ENCODE data around the gene KIF16B. TPM values are rescaled to one million over a fixed set of nuclear protein-coding genes. Genes with fewer than 3 reads are reported as not detected.

Gene KIF16B
- total RNA-seq, 1 experiment from 2014 or later: 7.6 TPM

DNA sequence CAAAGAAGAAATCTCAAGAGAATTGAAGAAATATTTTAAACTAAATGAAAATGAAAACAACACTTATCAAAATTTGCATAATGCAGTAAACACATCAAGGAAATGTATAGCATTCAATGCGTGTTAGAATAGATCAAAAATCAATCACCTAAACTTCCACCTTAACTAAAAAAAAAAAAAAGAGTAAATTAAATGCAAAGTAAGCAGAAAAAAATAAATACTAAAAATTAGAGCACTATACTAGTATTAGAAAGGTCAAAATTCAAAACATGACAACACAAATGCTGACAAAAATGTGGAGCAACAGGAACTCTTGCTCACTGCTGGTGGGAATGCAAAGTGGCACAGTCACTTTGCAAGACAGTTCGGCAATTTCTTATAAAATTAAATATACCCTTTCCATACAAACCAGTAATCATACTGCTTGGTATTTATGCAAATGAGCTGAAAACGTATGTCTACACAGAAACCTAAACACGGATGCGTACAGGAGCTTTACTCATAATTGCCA lies 103.8 kb downstream of the KIF16B start:
- Mint-ChIP-seq H3K27ac (no peak overlapping the region), H3K36me3 (peaks cover 23% of the 10 kb centered on the region), H3K27me3 (ENCODE audit: low read depth) (no peaks in the 10 kb centered on the region), H3K9me3 (peaks cover 14% of the 10 kb centered on the region), H3K4me3 (no peak overlapping the region), H3K4me1 (0 out of 2 replicates have a peak, but pooled peaks cover 3% of the 10 kb centered on the region)
- CTCF ChIA-PET: no interaction called here
- TF ChIP-seq, protein P1, sequence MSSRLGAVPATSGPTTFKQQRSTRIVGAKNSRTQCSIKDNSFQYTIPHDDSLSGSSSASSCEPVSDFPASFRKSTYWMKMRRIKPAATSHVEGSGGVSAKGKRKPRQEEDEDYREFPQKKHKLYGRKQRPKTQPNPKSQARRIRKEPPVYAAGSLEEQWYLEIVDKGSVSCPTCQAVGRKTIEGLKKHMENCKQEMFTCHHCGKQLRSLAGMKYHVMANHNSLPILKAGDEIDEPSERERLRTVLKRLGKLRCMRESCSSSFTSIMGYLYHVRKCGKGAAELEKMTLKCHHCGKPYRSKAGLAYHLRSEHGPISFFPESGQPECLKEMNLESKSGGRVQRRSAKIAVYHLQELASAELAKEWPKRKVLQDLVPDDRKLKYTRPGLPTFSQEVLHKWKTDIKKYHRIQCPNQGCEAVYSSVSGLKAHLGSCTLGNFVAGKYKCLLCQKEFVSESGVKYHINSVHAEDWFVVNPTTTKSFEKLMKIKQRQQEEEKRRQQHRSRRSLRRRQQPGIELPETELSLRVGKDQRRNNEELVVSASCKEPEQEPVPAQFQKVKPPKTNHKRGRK (CRISPR knock-in tag; IDR thresholded peaks at IDR 0.05; ENCODE audit: borderline replicate concordance): no peak
- DNase-seq (ENCODE audit: low spot score) (no peak), ATAC-seq (no peak)
- POLR2A ChIA-PET: no interaction called here

GRCh38 chr20:16462711-16463110 lies 110.5 kb downstream of the KIF16B start:
- peaks cover 26% of the 10 kb centered on the region for H3K9me3 Mint-ChIP-seq
- TF ChIP-seq ATF1 (CRISPR knock-in tag; IDR thresholded peaks at IDR 0.05) (no peak), CREB1 (CRISPR knock-in tag; IDR thresholded peaks at IDR 0.05) (no peak), ZNF263 (CRISPR knock-in tag; IDR thresholded peaks at IDR 0.05; ENCODE audit: low read depth) (no peak), OVOL2 (CRISPR knock-in tag; IDR thresholded peaks at IDR 0.05; ENCODE audit: borderline replicate concordance) (no peak), ZNF416 (CRISPR knock-in tag; IDR thresholded peaks at IDR 0.05) (no peak), RELA (CRISPR knock-in tag; IDR thresholded peaks at IDR 0.05; ENCODE audit: borderline replicate concordance) (no peak), E2F4 (CRISPR knock-in tag; IDR thresholded peaks at IDR 0.05; ENCODE audit: borderline replicate concordance, low read depth) (no peak), ZBTB21 (CRISPR knock-in tag; IDR thresholded peaks at IDR 0.05; ENCODE audit: borderline replicate concordance) (no peak), NR1H2 (CRISPR knock-in tag; IDR thresholded peaks at IDR 0.05) (no peak), IRF2 (CRISPR knock-in tag; IDR thresholded peaks at IDR 0.05; ENCODE audit: borderline replicate concordance, low read depth) (no peak), TEAD4 (CRISPR knock-in tag; IDR thresholded peaks at IDR 0.05) (no peak), CREM (CRISPR knock-in tag; IDR thresholded peaks at IDR 0.05) (no peak), SMAD4 (CRISPR knock-in tag; IDR thresholded peaks at IDR 0.05) (no peak), ZNF532 (CRISPR knock-in tag; IDR thresholded peaks at IDR 0.05; ENCODE audit: borderline replicate concordance) (no peak), ZNF425 (CRISPR knock-in tag; conservative IDR thresholded peaks at IDR 0.05) (no peak)
- TF ChIP-seq, protein P2, sequence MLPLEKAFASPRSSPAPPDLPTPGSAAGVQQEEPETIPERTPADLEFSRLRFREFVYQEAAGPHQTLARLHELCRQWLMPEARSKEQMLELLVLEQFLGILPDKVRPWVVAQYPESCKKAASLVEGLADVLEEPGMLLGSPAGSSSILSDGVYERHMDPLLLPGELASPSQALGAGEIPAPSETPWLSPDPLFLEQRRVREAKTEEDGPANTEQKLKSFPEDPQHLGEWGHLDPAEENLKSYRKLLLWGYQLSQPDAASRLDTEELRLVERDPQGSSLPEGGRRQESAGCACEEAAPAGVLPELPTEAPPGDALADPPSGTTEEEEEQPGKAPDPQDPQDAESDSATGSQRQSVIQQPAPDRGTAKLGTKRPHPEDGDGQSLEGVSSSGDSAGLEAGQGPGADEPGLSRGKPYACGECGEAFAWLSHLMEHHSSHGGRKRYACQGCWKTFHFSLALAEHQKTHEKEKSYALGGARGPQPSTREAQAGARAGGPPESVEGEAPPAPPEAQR (CRISPR knock-in tag; IDR thresholded peaks at IDR 0.05): no peak
- ChIA-PET CTCF (no interaction called here), POLR2A (no interaction called here)
- peaks cover 5% of the 10 kb centered on the region for H3K4me1 Mint-ChIP-seq
- ATAC-seq (peak; percentile 80), DNase-seq (ENCODE audit: low spot score) (peak; percentile 15)
- no peaks in the 10 kb centered on the region for H3K27me3 Mint-ChIP-seq (ENCODE audit: low read depth)
- peak overlapping the region; percentile 51; the same call in 1 of the 2 replicates for H3K27ac Mint-ChIP-seq
- peaks cover 35% of the 10 kb centered on the region for H3K36me3 Mint-ChIP-seq
- H3K4me3 Mint-ChIP-seq: no peak overlapping the region

All from WTC11 (cell line).